HAP-1 (cell line): ENCODE measurements around the gene ATP7A.
"Not testable (repeated sequence)": the region's sequence is repeated elsewhere in the genome, so short reads cannot be mapped to it uniquely, and the experiment has no call there.

Experiments used
- DNase-seq, 2 experiments: peaks; one replicate each; pipeline ENCODE4 v3.0.0-alpha.2; 2016 to 2020; ENCODE audit warnings: low spot score in 2 of 2
- H3K27me3 ChIP-seq: fragments of 250-450 bp; sonication (Bioruptor Pico); 2 replicates; pipeline ENCODE4 v1.5.1; 2020; ENCODE audit warnings: low read depth, mild to moderate bottlenecking, moderate library complexity
- H3K36me3 ChIP-seq: fragments of 250-450 bp; sonication (Bioruptor Pico); replicated peaks from 2 replicates; pipeline ENCODE4 v1.5.1; 2020; ENCODE audit warnings: mild to moderate bottlenecking
- H3K4me1 ChIP-seq: fragments of 250-450 bp; sonication (Bioruptor Pico); 2 replicates; pipeline ENCODE4 v1.5.1; 2020; ENCODE audit warnings: mild to moderate bottlenecking
- H3K4me3 ChIP-seq: fragments of 250-450 bp; sonication (Bioruptor Pico); 2 replicates; pipeline ENCODE4 v1.5.1; 2020; ENCODE audit warnings: mild to moderate bottlenecking, moderate library complexity
- H3K9me3 ChIP-seq: fragments of 250-450 bp; sonication (Bioruptor Pico); 2 replicates; pipeline ENCODE4 v1.5.1; 2020; ENCODE audit warnings: mild to moderate bottlenecking, moderate library complexity
- in situ Hi-C: fragments of 300-500 bp; cut with MboI; formaldehyde crosslinking; loops from 3 replicates; pipeline ENCODE4 v1.14.3; 2020; ENCODE audit warnings: low sequenced_read_pairs, inconsistent platforms, mixed read lengths

ATP7A gene

DNA sequence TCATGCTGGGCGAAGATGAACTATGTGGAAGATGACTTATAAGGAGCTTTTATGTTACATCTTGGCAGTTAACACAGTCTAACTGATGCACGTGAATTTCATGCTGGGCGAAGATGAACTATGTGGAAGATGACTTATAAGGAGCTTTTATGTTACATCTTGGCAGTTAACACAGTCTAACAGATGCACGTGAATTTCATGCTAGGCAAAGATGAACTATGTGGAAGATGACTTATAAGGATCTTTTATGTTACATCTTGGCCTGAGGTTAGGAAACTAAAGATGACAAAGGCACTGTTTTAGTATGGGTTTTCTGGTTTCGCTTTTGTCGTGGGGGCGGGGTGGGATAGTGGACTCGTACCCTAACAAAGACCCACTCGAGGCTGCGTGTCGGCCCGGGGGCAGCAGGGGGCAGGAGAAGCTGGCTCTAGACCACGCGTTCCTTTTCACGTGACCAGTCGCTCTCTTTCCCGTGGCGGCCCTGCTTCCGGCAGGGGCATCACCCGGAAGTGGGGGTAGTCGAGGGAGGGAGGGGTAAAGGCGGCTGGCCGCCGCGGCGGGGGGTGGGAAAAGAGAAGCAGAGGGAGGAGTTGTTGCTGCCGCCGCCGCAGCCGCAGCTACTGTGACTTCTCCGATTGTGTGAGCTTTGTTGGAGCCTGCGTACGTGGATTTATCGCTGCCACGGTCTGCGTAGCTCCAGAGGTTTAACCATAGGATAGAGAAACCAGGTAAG, at the start of gene ATP7A:
TSS of gene ATP7A (plus strand) at position 586 of the 733 bp plus-strand sequence. CDS start 60,949 bp downstream, outside the sequence.
- in situ Hi-C loops, result loop anchor here (10.0 kb wide), 1 partner anchor 115 kb away; no protein-coding TSS in a partner anchor
- Histone ChIP-seq H3K4me3 (peak within 1 kb of the TSS; percentile 49), H3K4me1 (peaks cover 11% of the 10 kb centered on the region), H3K27me3 (no peaks in the 10 kb centered on the region), H3K9me3 (no peaks in the 10 kb centered on the region), H3K36me3 (peaks cover 4% of the 10 kb centered on the region)
- peak; percentile 94 to 98 for DNase-seq

DNA sequence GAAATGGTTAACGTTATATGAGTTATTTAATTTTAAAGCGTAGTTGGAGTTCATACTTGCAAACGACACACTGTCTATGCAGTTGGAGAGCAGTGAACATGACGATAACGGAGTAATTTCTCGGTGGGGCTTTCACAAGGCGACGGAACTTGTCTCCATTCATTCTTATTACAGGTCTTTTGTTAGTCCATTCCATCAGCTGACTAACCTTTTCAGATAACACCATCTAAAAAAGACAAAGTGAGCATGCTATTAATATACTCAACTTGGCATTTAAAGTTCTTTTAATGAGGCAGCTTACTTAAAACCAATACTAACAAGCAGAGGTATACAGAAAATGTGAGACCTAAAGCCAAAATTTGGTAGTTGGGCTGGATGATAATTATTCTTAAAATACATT, 35.1 kb upstream of the ATP7A start:
- H3K27me3 ChIP-seq, result no peaks in the 10 kb centered on the region

DNA sequence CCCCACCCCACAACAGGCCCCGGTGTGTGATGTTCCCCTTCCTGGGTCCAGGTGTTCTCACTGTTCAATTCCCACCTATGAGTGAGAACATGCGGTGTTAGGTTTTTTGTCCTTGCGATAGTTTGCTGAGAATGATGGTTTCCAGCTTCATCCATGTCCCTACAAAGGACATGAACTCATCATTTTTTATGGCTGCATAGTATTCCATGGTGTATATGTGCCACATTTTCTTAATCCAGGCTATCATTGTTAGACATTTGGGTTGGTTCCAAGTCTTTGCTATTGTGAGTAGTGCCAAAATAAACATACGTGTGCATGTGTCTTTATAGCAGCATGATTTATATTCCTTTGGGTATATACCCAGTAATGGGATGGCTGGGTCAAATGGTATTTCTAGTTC, 29.1 kb upstream of the ATP7A start:
- H3K4me3 ChIP-seq, H3K27me3 ChIP-seq, DNase-seq, H3K9me3 ChIP-seq, in situ Hi-C loops, H3K4me1 ChIP-seq: not testable (repeated sequence)
- peaks cover 11% of the 10 kb centered on the region for H3K36me3 ChIP-seq

More for the DNA sequence above, 35.1 kb upstream of the ATP7A start:
- in situ Hi-C loops, result no loop called here
- Histone ChIP-seq H3K36me3 (peaks cover 30% of the 10 kb centered on the region), H3K9me3 (no peaks in the 10 kb centered on the region), H3K4me1 (no peaks in the 10 kb centered on the region), H3K4me3 (no peak overlapping the region)
- no peak for DNase-seq

DNA sequence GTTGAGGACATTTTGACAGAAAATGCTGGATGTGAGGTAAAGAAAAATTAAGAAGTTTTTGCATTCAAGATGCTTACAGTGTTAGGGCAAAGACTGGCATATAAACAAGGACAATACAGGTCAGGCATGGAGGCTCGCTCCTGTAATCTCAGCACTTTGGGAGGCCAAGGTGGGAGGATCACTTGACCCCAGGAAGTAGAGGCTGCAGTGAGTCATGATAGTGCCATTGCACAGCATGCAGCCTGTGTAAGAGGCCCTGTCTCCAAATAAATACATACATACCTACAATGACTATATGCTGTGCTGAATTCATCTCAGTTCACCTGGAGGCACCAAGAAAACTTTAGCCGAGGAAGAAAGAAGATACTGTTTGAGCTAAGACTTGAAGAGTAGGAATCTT, 17.6 kb upstream of the ATP7A start:
- no peak overlapping the region; the same call in 1 of the 2 replicates for H3K4me3 ChIP-seq
- in situ Hi-C loops, result no loop called here

DNA sequence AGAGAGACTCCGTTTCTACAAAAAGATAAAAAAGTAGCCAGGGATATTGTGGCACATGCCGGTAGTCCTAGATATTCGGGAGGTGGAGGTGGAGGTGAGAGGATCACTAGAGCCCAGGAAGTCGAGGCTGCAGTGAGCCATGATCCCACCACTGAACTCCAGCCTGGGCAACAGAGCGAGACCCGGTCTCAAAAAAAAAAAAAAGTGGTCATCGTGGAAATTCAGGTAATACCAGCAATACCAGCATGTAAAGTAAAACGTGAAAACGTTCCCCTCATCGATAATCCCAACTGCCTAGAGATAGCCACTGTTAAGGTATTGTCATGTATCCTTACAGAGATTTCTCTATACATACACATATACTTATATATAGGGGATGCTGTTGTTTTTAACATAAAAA, 16.8 kb upstream of the ATP7A start:
- H3K4me1 ChIP-seq, result peaks cover 6% of the 10 kb centered on the region
- H3K4me3 ChIP-seq, result peak overlapping the region; percentile 78
- H3K27me3 ChIP-seq, result no peaks in the 10 kb centered on the region
- 0 out of 2 replicates have a peak, but pooled peaks cover 5% of the 10 kb centered on the region for H3K36me3 ChIP-seq
- no peak for DNase-seq
- in situ Hi-C loops, result no loop called here
- no peaks in the 10 kb centered on the region for H3K9me3 ChIP-seq

More for the DNA sequence above, 17.6 kb upstream of the ATP7A start:
- Histone ChIP-seq H3K9me3 (no peaks in the 10 kb centered on the region), H3K27me3 (no peaks in the 10 kb centered on the region), H3K36me3 (0 out of 2 replicates have a peak, but pooled peaks cover 5% of the 10 kb centered on the region), H3K4me1 (peaks cover 6% of the 10 kb centered on the region)
- no peak for DNase-seq

DNA sequence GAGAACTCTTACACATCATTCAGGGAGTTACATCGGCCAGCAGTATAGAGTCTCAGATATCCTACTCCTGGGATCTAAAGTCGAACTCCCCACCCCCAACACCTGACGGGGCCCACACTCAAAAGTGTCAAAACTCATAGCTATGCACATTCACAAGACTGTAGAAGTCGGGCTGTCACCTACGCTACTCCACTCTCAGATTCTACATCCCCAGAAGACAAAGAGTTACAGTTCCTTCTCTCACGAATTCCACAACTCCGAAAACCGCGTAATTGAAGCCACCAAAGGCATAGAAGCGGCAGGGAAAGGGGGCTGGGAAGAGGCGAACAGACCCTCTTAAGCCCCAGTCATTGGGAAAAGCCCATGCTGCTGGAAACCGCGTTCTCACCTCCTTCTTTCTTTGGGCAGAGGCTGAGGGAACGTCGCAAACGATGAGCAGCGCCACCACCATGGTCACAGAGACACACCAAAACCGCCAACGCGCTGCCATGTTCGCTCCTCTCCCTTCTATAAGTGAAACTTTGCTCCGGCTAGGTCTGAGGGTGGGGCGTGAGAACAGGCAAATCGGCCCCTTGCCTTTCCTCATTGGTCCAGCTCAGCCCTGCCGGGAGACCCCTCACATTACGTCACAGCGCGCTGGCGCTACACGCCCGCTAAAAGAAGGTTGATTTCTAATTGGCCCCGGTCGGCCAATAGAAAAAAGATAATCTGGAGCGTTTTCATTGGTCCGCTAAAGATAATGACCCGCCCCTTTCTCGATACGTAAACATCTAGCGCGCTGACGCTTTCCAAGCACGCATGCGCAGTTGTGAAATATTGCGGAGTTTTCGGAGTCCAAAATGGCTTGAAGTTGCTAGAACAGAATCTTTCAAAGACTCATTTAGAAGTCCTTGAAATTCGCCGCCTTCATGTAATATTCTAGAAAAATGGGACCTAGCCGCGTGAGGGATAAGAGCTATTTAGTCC, 15.3 kb upstream of the ATP7A start, which contains the start of gene MAGT1:
TSS of gene MAGT1 (minus strand) at position 515 of the 966 bp plus-strand sequence. CDS start at position 490, 25 bp downstream.
- Histone ChIP-seq H3K4me3 (peak within 1 kb of the TSS; percentile 78), H3K27me3 (no peaks in the 10 kb centered on the region), H3K9me3 (no peaks in the 10 kb centered on the region), H3K36me3 (no peaks in the 10 kb centered on the region), H3K4me1 (peaks cover 6% of the 10 kb centered on the region)
- in situ Hi-C loops, result no loop called here
- DNase-seq, result peak; percentile 98 to 99

DNA sequence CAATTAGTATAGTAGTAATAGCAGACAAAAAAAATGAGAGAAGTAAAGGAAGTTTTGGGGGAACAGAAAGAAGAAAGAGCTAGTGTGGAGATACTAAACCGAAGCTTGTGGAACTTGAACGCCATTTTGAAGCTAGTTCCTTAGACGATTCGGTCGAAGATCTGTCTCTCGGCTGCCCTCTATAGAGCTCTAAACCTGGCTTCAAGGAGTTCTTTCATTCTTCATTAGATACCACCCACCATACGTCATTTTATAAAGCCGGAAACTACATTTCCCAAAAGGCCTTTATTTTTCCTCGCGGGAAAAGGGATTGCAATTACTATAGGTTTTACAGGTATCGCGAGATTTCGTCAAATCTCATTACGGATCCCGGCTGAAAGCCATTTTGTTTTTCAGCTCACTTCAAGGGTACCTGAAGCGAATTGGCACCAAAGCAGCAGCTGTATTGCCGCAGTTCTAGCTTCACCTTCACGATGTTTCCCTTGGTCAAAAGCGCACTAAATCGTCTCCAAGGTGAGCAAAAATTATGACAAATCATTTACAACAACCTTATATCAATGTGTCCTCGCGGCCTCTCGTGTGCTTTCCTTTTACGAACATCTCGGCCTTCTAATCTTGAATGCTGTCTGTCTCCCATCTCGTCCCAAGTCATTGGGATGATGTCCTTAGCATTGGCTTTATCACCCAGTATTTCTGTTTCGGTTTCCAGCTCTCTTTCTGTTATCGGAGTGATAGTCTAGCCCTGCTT, 11.2 kb upstream of the ATP7A start, which contains the start of gene COX7B:
TSS of gene COX7B (plus strand) at position 388 of the 748 bp plus-strand sequence. CDS start at position 474, 86 bp downstream.
- Histone ChIP-seq H3K4me1 (peaks cover 4% of the 10 kb centered on the region), H3K4me3 (peak within 1 kb of the TSS; percentile 54), H3K9me3 (no peaks in the 10 kb centered on the region), H3K36me3 (peaks cover 27% of the 10 kb centered on the region), H3K27me3 (no peaks in the 10 kb centered on the region)
- in situ Hi-C loops, result no loop called here
- peak; percentile 87 to 99 for DNase-seq

DNA sequence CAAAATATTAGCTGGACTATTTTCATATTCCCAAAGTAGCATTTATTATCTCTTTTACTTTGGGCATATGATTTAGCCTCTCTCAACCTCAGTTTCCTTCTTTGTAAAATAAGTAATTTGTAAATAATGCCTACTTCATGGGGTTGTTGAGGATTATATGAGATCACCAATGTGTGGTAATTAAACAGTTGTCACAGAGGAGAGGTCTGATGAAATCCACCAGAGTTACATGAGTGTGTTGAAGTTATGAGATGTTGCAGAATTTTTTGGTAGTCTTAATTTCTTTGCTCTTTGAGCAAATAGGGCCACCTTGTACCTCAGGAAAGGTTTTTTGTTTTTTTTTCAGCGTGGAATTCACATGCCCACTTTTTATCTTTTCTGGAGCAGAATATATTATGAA, 9.8 kb upstream of the ATP7A start:
- no peak for DNase-seq
- Histone ChIP-seq H3K9me3 (no peaks in the 10 kb centered on the region), H3K36me3 (peaks cover 35% of the 10 kb centered on the region), H3K4me1 (peaks cover 4% of the 10 kb centered on the region), H3K4me3 (peak overlapping the region; percentile 54), H3K27me3 (no peaks in the 10 kb centered on the region)
- in situ Hi-C loops, result loop anchor here (10.0 kb wide), 1 partner anchor 204 kb away; the partner anchor contains the start of gene PGK1

DNA sequence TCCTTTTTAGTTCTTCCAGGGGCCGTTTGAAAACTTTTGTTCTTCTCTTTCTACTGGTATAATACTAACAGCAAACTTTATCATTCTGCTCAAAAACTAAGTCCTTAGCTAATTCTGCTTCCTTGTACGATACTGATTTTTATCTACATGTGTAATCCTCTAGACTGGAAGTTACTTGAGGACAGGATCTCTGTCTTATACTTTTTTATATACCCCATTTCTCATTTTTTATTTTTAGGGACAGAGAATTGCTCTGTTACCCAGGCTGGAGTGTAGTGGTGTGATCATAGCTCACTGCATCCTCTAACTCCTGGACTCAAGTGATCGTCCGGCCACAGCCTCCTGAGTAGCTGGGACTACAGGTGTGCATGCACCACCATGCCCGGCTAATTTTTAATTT, 9.0 kb upstream of the ATP7A start:
- H3K9me3 ChIP-seq, result no peaks in the 10 kb centered on the region
- no peaks in the 10 kb centered on the region for H3K27me3 ChIP-seq
- peaks cover 39% of the 10 kb centered on the region for H3K36me3 ChIP-seq
- peaks cover 4% of the 10 kb centered on the region for H3K4me1 ChIP-seq
- in situ Hi-C loops, result loop anchor here (10.0 kb wide), 1 partner anchor 203 kb away; the partner anchor contains the start of gene PGK1
- DNase-seq, result no peak
- H3K4me3 ChIP-seq, result peak overlapping the region; percentile 54; the same call in 1 of the 2 replicates

DNA sequence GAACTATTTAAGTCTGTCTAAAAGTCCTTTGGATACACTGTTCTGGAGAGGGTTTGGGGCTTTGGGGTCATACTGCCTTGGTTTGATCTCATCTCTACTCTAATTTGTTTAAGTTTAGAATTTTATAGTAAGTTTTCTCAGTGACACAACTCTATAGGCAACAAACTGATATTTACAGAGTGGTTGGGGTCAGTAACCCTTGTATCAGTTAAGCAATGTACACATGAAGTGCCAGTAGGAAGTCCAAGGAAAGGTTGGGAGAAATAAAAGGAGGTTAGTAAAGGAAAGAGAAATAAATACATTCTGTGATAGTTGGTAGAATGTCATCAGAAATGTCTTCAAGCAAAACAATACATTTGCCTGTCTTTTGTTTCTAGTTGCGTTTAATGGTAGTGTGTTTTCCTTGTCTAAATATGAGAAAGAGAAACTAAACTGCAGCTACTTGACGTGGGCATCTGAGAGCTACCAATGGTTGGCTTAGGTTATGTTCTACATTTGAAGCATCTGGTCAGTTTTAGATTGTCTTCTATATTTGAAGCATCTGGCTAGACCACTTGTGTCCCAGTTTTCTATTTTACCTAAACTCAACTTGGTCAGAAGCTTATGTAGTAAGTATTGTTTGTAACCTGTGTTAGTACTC, 6.9 kb downstream of the ATP7A start:
- no peak overlapping the region for H3K4me3 ChIP-seq
- in situ Hi-C loops, result loop anchor here (10.0 kb wide), 1 partner anchor 107 kb away; no protein-coding TSS in a partner anchor
- no peaks in the 10 kb centered on the region for H3K36me3 ChIP-seq
- DNase-seq, result no peak
- no peaks in the 10 kb centered on the region for H3K27me3 ChIP-seq
- H3K4me1 ChIP-seq, result peaks cover 7% of the 10 kb centered on the region
- no peaks in the 10 kb centered on the region for H3K9me3 ChIP-seq

DNA sequence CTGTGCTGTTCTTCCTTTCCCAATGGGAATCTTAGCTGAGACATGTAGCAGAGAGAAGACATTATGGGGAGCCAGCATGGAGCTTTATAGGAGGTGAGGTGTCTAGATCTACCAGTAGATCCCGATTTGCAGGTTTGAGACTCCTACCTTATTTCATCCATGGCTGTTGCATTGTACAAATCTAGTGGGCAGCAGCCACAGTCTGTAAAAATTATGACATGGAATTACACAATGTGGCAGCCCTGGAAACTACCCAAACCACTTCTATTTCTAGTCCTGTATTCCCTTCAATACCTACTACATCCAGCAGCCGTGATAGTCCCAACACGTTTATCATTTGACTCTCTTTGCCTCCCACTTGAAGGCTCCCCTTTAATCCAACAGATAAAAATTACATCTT, 8.1 kb downstream of the ATP7A start:
- Histone ChIP-seq H3K27me3 (no peaks in the 10 kb centered on the region), H3K4me3 (no peak overlapping the region), H3K36me3 (no peaks in the 10 kb centered on the region), H3K4me1 (no peaks in the 10 kb centered on the region), H3K9me3 (no peaks in the 10 kb centered on the region)
- in situ Hi-C loops, result loop anchor here (10.0 kb wide), 1 partner anchor 106 kb away; no protein-coding TSS in a partner anchor
- DNase-seq, result no peak

DNA sequence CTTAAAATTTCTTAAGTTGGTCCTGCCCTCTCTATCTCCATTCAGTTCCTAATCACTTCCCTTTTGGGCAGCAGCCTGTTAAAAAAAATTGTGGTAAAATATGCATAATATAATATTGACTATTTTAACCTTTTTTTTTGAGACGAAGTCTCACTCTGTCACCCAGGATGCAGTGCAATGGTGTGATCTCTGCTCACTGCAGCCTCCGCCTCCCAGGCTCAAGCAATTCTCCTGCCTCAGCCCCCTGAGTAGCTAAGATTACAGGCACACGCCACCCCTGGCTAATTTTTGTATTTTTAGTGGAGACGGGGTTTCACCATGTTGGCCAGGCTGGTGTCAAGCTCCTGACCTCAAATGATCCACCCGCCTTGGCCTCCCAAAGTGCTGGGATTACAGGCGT, 8.9 kb downstream of the ATP7A start:
- not testable (repeated sequence) for H3K9me3 ChIP-seq, H3K4me1 ChIP-seq, H3K27me3 ChIP-seq, H3K4me3 ChIP-seq, H3K36me3 ChIP-seq, DNase-seq
- in situ Hi-C loops, result loop anchor here (10.0 kb wide), 1 partner anchor 105 kb away; no protein-coding TSS in a partner anchor
